ENCODE data around the gene MAGI1.

Gene MAGI1

GRCh38 chr3:65971293-65972252 lies 67.1 kb downstream of the MAGI1 start:
- no peak for DNase-seq

- DNase-seq = no peak
Measured at GRCh38 chr3:65968996-65969395, 69.7 kb downstream of the MAGI1 start.

- DNase-seq = no peak
Measured at GRCh38 chr3:65967451-65967850, 71.3 kb downstream of the MAGI1 start.

- DNase-seq = no peak
Measured at GRCh38 chr3:65964838-65965237, 73.9 kb downstream of the MAGI1 start.

GRCh38 chr3:65963787-65964677 lies 74.7 kb downstream of the MAGI1 start:
- DNase-seq = no peak

GRCh38 chr3:65961733-65962132 lies 77.0 kb downstream of the MAGI1 start:
- no peak for DNase-seq

GRCh38 chr3:65961128-65961527 lies 77.6 kb downstream of the MAGI1 start:
- no peak for DNase-seq

- DNase-seq = no peak
Measured at GRCh38 chr3:65960087-65960486, 78.6 kb downstream of the MAGI1 start.

GRCh38 chr3:65958216-65958615 lies 80.5 kb downstream of the MAGI1 start:
- DNase-seq = no peak

- no peak for DNase-seq
Measured at GRCh38 chr3:65955792-65956477, 82.8 kb downstream of the MAGI1 start.

GRCh38 chr3:65953881-65954733 lies 84.6 kb downstream of the MAGI1 start:
- DNase-seq = no peak

GRCh38 chr3:65953301-65953812 lies 85.4 kb downstream of the MAGI1 start:
- no peak for DNase-seq

- no peak for DNase-seq
Measured at GRCh38 chr3:65952842-65953241, 85.9 kb downstream of the MAGI1 start.

- DNase-seq = no peak
Measured at GRCh38 chr3:65951836-65952505, 86.7 kb downstream of the MAGI1 start.

GRCh38 chr3:65950340-65951326 lies 88.1 kb downstream of the MAGI1 start:
- no peak for DNase-seq

- DNase-seq = no peak
Measured at GRCh38 chr3:65948841-65949573, 89.7 kb downstream of the MAGI1 start.

- DNase-seq = no peak
Measured at GRCh38 chr3:65946438-65946837, 92.3 kb downstream of the MAGI1 start.

- DNase-seq = no peak
Measured at GRCh38 chr3:65945953-65946352, 92.8 kb downstream of the MAGI1 start.

GRCh38 chr3:65945480-65945879 lies 93.2 kb downstream of the MAGI1 start:
- DNase-seq = no peak
